Fibroblast of lung (primary cell): ENCODE results near the gene PALM. TPM values are rescaled to one million over a fixed set of nuclear protein-coding genes. Genes with fewer than 3 reads are reported as not detected.
A peak's percentile ranks its signal among the peaks of the same experiment; 100 is the strongest.

Source experiments
- DNase-seq, 2 donors: peaks; one replicate each; pipeline versions ENCODE4 v3.0.0 to v3.0.0-alpha.2; 2010; ENCODE audit warnings: low read depth in 2 of 2
- H2AFZ ChIP-seq: 2 replicates; pipeline ENCODE4 v1.5.1; 2012; ENCODE audit warnings: low read length, control low read depth, inconsistent platforms
- H3K27ac ChIP-seq: 2 replicates; pipeline ENCODE4 v1.5.1; 2011; ENCODE audit warnings: low read length, control low read depth; ENCODE audit not compliant: insufficient read depth
- H3K27me3 ChIP-seq: 2 replicates; pipeline ENCODE4 v1.5.1; 2011; ENCODE audit warnings: mild to moderate bottlenecking, low read length; ENCODE audit not compliant: control insufficient read depth, insufficient read depth
- H3K36me3 ChIP-seq: 2 replicates; pipeline ENCODE4 v1.5.1; 2011; ENCODE audit warnings: low read length; ENCODE audit not compliant: control insufficient read depth, insufficient read depth
- H3K4me1 ChIP-seq: 2 replicates; pipeline ENCODE4 v1.5.1; 2011; ENCODE audit warnings: low read length; ENCODE audit not compliant: control insufficient read depth, insufficient read depth; ENCODE audit errors: extremely low read depth
- H3K4me2 ChIP-seq: 2 replicates; pipeline ENCODE4 v1.5.1; 2011; ENCODE audit warnings: low read length, control low read depth; ENCODE audit not compliant: insufficient read depth; ENCODE audit errors: extremely low read depth
- H3K4me3 ChIP-seq, 4 experiments: fragments of 200-600 bp in 1 of 4; sonication (generic) in 1 of 4; replicated peaks in 1 of 4; 2 replicates each; pipeline ENCODE4 v1.5.1; 2011 to 2016; ENCODE audit warnings: low read length in 4 of 4, low read depth in 3 of 4, mild to moderate bottlenecking in 3 of 4, control low read depth in 2 of 4, inconsistent platforms in 1 of 4, mixed read lengths in 1 of 4; ENCODE audit not compliant: insufficient read depth in 1 of 4; ENCODE audit errors: control extremely low read depth in 1 of 4
- H3K79me2 ChIP-seq: 2 replicates; pipeline ENCODE4 v1.5.1; 2012; ENCODE audit warnings: mild to moderate bottlenecking, low read length, inconsistent platforms; ENCODE audit not compliant: control insufficient read depth, insufficient read depth
- H3K9ac ChIP-seq: 2 replicates; pipeline ENCODE4 v1.5.1; 2011; ENCODE audit warnings: mild to moderate bottlenecking, low read length, control low read depth; ENCODE audit not compliant: insufficient read depth
- H3K9me3 ChIP-seq: 2 replicates; pipeline ENCODE4 v1.5.1; 2012; ENCODE audit warnings: low read depth, low read length; ENCODE audit not compliant: control insufficient read depth, insufficient read depth
- H4K20me1 ChIP-seq: 2 replicates; pipeline ENCODE4 v1.5.1; 2011; ENCODE audit warnings: low read length; ENCODE audit not compliant: control insufficient read depth, insufficient read depth; ENCODE audit errors: extremely low read depth
- CTCF ChIP-seq, 2 donors: IDR thresholded peaks in 1 of 2; conservative IDR thresholded peaks in 1 of 2; 1 replicate in 1 of 2; 2 replicates in 1 of 2; pipeline ENCODE4 v1.5.1; 2011 to 2012; ENCODE audit warnings: low read length in 2 of 2, control low read depth in 1 of 2, inconsistent platforms in 1 of 2, low read depth in 1 of 2, mild to moderate bottlenecking in 1 of 2
- EZH2 ChIP-seq: IDR thresholded peaks from 2 replicates; pipeline ENCODE4 v1.5.1; 2012; ENCODE audit warnings: low read length, control low read depth, mild to moderate bottlenecking; ENCODE audit errors: missing control alignments
- polyA plus RNA-seq, 2 donors: library from polyadenylated mRNA; depleted of rRNA in 1 of 2; stranded (reverse) in 1 of 2; unstranded in 1 of 2; fragments of >200 nt; gene quantifications; 2 replicates each; pipeline ENCODE4 v1.2.1, GENCODE V29; 2011 to 2012; ENCODE audit warnings: missing spikeins in 1 of 2
- total RNA-seq: library from RNA; depleted of rRNA; stranded (reverse); fragments of >200 nt; gene quantifications from 2 replicates; pipeline ENCODE4 v1.2.1, GENCODE V29; 2014

The PALM gene
- total and polyA plus RNA-seq, 2 donors (not counting 1 experiment from before 2014, with no cell fraction given), result 3.2 to 8.3 TPM

- Histone ChIP-seq H3K27me3 (no peaks in the 10 kb centered on the region), H3K27ac (no peak overlapping the region), H3K9me3 (no peaks in the 10 kb centered on the region), H3K4me3 (no peak overlapping the region), H3K4me1 (peaks cover 16% of the 10 kb centered on the region), H3K36me3 (no peaks in the 10 kb centered on the region), H3K4me2 (no peak overlapping the region), H4K20me1 (no peaks in the 10 kb centered on the region), H3K9ac (no peak overlapping the region), H2AFZ (no peak overlapping the region), H3K79me2 (no peaks in the 10 kb centered on the region)
- TF ChIP-seq CTCF (conservative IDR thresholded peaks at IDR 0.05 in 1 of 2, IDR thresholded peaks at IDR 0.05 in 1 of 2; ENCODE audit: low read depth in 1 of 2, low read length in 2 of 2) (no peak), EZH2 (no peak)
- no peak for DNase-seq
Observed at GRCh38 chr19:748274-748598, 39.5 kb downstream of the PALM start.

GRCh38 chr19:749811-750210 lies 41.1 kb downstream of the PALM start:
- TF ChIP-seq CTCF (conservative IDR thresholded peaks at IDR 0.05 in 1 of 2, IDR thresholded peaks at IDR 0.05 in 1 of 2; ENCODE audit: low read depth in 1 of 2, low read length in 2 of 2) (no peak), EZH2 (no peak)
- Histone ChIP-seq H2AFZ (no peak overlapping the region), H3K9me3 (no peaks in the 10 kb centered on the region)

GRCh38 chr19:750640-751423 lies 42.1 kb downstream of the PALM start, which contains the start of gene MISP:
TSS of gene MISP (plus strand) at chr19:751112. CDS start at chr19:756947, 5,835 bp downstream.
- peak within 1 kb of the TSS; percentile 48 for H3K4me2 ChIP-seq
- peak within 1 kb of the TSS; percentile 26 for H3K9ac ChIP-seq
- H3K9me3 ChIP-seq, result no peaks in the 10 kb centered on the region
- no peaks in the 10 kb centered on the region for H4K20me1 ChIP-seq
- no peaks in the 10 kb centered on the region for H3K36me3 ChIP-seq
- peak within 1 kb of the TSS; percentile 19 for H2AFZ ChIP-seq
- DNase-seq, result no peak
- TF ChIP-seq CTCF (conservative IDR thresholded peaks at IDR 0.05 in 1 of 2, IDR thresholded peaks at IDR 0.05 in 1 of 2; ENCODE audit: low read depth in 1 of 2, low read length in 2 of 2) (no peak), EZH2 (no peak)
- H3K4me3 ChIP-seq, result no peak within 1 kb of the TSS
- H3K27ac ChIP-seq, result peak within 1 kb of the TSS; percentile 83
- peaks cover 16% of the 10 kb centered on the region for H3K4me1 ChIP-seq
- no peaks in the 10 kb centered on the region for H3K79me2 ChIP-seq
- no peaks in the 10 kb centered on the region for H3K27me3 ChIP-seq

More at GRCh38 chr19:749811-750210, 41.1 kb downstream of the PALM start:
- DNase-seq, result no peak
- H4K20me1 ChIP-seq, result no peaks in the 10 kb centered on the region
- H3K4me2 ChIP-seq, result no peak overlapping the region
- no peak overlapping the region for H3K27ac ChIP-seq
- H3K36me3 ChIP-seq, result no peaks in the 10 kb centered on the region
- H3K4me3 ChIP-seq, result no peak overlapping the region
- H3K27me3 ChIP-seq, result no peaks in the 10 kb centered on the region
- no peak overlapping the region for H3K9ac ChIP-seq
- no peaks in the 10 kb centered on the region for H3K79me2 ChIP-seq
- peaks cover 16% of the 10 kb centered on the region for H3K4me1 ChIP-seq
